ENCODE results near the gene EPM2AIP1.
"Not testable (repeated sequence)": the region's sequence is repeated elsewhere in the genome, so short reads cannot be mapped to it uniquely, and the experiment has no call there.

Gene EPM2AIP1

DNA sequence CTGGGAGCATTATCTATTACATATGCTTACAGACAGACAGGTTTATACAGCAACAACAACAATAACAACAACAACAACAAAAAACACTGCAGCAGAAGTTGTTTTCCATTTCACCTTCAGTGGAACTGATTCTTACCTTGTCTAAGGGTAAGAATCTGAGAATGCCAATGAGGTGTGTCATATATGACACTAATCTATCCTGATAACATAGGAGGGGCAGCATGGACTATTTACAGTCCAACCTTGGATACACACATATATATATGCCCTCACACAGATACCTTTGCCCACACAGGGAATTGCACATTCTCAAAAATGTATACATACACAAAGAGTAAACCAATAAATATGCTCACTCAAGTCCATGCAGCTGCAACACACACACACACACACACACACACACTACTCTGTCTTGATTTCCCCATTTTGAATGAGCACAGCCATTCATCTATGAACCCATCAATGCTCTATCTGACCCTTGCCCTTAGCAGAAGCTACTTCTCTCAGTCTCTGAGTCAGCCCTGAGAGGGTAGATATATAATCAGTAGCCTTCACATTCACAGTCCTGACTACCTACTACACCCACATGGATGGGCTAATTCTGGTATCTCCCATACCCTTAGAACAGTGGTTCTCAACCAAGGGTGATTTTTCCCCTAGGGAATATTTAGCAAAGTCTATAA is 38.3 kb downstream of the EPM2AIP1 start:
- no peak overlapping the region for H3K4me3 ChIP-seq (ENCODE audit: low read depth, low read length)
- TF ChIP-seq, protein P1, sequence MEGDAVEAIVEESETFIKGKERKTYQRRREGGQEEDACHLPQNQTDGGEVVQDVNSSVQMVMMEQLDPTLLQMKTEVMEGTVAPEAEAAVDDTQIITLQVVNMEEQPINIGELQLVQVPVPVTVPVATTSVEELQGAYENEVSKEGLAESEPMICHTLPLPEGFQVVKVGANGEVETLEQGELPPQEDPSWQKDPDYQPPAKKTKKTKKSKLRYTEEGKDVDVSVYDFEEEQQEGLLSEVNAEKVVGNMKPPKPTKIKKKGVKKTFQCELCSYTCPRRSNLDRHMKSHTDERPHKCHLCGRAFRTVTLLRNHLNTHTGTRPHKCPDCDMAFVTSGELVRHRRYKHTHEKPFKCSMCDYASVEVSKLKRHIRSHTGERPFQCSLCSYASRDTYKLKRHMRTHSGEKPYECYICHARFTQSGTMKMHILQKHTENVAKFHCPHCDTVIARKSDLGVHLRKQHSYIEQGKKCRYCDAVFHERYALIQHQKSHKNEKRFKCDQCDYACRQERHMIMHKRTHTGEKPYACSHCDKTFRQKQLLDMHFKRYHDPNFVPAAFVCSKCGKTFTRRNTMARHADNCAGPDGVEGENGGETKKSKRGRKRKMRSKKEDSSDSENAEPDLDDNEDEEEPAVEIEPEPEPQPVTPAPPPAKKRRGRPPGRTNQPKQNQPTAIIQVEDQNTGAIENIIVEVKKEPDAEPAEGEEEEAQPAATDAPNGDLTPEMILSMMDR (IDR thresholded peaks at IDR 0.05; ENCODE audit: borderline replicate concordance, insufficient read depth, low read depth, low read length), result no peak

DNA sequence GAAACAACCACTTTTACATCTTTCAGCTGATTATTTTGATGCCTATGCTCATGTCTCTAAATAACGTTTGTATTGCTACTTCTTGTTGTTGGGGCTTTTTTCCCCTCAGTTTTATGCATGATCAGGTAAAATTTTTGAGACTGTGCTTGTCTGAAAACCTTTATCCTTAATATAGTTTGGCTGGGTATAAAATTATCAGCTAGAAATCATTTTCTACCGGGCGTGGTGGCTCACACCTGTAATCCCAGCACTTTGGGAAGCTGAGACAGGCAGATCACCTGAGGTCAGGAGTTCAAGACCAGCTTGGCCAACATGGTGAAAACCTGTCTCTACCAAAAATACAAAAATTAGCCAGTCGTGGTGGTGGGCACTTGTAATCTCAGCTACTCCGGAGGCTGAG is 45.1 kb downstream of the EPM2AIP1 start:
- not testable (repeated sequence) for H3K4me3 ChIP-seq (ENCODE audit: low read depth, low read length)

DNA sequence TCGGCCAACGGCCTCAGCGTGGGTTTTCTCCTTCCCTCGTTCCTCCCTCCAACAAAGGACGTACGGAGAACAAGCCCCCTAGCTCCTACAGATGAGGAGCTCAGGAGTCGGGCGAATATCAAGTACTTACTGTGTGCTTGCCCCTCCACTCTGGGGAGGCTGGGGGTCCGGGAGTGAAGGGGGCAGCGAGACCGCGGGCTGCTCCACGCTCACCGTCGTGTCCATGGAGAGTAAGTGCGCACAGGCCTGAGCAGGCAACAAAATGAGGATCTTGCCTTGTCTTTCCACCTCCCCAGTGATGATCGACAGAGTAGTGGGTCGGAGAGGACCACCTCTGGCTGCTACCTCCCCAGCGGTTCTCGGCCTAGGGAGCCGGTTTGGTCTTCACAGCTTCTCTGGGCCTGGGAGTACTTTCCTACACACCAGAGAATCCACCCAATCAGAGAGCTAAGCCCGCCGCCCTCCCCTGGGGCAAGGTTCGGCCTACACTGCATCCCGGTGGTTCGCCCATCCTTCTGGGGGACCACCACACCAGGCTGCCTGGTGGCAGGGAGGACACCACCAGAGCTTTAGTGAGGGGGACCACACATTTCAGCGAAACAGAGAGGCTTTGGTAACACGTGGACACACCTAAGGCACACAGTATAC is 47.5 kb downstream of the EPM2AIP1 start:
- H3K4me3 ChIP-seq (ENCODE audit: low read depth, low read length), result no peak overlapping the region
- TF ChIP-seq, protein P1 (IDR thresholded peaks at IDR 0.05; ENCODE audit: borderline replicate concordance, insufficient read depth, low read depth, low read length), result no peak

DNA sequence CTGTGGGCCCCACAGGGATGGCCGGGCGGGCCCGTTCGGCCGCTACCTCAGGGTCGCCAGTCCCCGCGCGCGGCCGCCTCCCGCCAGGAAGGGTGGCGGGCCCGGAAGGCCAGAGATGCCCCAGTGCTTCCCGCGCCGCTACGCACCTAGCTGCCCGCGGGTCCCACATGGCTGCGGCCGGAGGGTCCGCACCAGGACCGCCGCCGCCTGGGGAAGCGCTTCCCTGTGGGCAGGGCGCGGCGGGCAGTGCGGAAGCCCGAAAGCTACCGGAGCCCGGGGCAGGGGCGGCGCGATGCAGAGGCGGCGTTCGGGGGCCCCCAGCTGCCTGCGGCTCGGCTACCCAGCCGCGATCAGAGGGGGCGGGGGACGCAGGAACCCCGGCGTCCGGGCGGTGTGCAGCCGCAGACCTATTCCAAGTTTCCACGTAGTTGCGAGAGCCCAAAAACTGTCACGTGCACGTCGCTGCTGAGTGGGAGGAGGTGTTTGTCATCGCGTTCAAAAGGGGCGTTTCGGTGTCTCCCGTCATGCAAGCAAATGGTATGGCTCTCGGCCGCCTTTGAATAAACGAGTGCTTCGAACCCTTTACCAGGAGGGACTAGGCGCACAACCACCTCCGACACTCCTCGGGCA is 48.2 kb downstream of the EPM2AIP1 start, which contains the start of gene TRANK1:
TSS of gene TRANK1 (minus strand) at position 414 of the 630 bp plus-strand sequence. CDS start at position 169, 245 bp downstream.
- peak within 1 kb of the TSS; percentile 54 for H3K4me3 ChIP-seq (ENCODE audit: low read depth, low read length)
- TF ChIP-seq, protein P1 (IDR thresholded peaks at IDR 0.05; ENCODE audit: borderline replicate concordance, insufficient read depth, low read depth, low read length), result no peak

DNA sequence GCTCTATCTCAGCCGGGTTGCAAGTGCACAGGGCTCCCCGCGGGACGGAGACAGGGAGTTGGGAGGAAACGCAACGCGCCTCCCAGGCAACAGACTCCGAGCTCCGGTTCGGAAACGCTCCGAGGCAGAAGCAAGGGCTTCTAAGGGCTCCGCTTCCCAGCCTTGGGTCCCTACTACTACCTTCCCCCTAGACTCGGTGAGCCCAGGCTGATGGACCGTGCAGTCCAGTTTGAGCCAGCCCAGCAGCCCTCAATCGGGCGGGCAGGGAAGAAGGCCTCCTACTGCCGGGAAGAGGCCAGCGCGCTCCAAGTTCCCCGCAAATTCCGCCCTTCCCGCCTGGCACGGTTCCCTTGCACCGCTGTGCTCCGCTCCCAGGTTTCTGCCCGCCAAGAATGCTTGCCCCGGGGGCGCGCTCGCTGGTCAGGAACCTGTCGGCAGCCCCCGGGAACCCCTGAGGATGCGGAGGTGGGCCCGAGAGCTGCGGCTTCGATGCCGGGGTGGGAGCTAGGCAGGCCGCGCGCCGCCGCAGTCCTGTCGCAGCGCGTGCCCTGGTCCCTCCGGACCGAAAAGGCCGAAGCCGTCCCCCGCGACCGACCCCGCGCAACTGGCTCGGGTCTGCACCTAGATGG is 48.8 kb downstream of the EPM2AIP1 start:
- H3K4me3 ChIP-seq (ENCODE audit: low read depth, low read length), result peak overlapping the region; percentile 54
- TF ChIP-seq, protein P1 (IDR thresholded peaks at IDR 0.05; ENCODE audit: borderline replicate concordance, insufficient read depth, low read depth, low read length), result no peak

- no peak overlapping the region for H3K4me3 ChIP-seq (ENCODE audit: low read depth, low read length)
- TF ChIP-seq, protein P1 (IDR thresholded peaks at IDR 0.05; ENCODE audit: borderline replicate concordance, insufficient read depth, low read depth, low read length), result no peak
Observed at GRCh38 chr3:36943601-36944000, 49.3 kb downstream of the EPM2AIP1 start.

- TF ChIP-seq, protein P1 (IDR thresholded peaks at IDR 0.05; ENCODE audit: borderline replicate concordance, insufficient read depth, low read depth, low read length), result no peak
- no peak overlapping the region for H3K4me3 ChIP-seq (ENCODE audit: low read depth, low read length)
Observed at GRCh38 chr3:36942638-36943248, 50.2 kb downstream of the EPM2AIP1 start.

Measured in GM12875 (cell line).